Left ventricle myocardium superior (tissue), 1 donor: Measurements from ENCODE around the gene METRN. TPM values are rescaled to one million over a fixed set of nuclear protein-coding genes. Genes with fewer than 3 reads are reported as not detected.

Experiments used
- ATAC-seq: fragments of 200-7000 bp; cut with Tn5 transposase; one replicate; pipeline ENCODE4 v1.9.1; 2020; ENCODE audit warnings: mild to moderate bottlenecking, moderate library complexity
- DNase-seq: peaks from one replicate; pipeline ENCODE4 v3.0.0-alpha.2; 2020
- intact Hi-C: fragments of 100-400 bp; cut with micrococcal nuclease; formaldehyde crosslinking; loops from one replicate; pipeline ENCODE4 v1.11.0; 2022
- total RNA-seq: library from RNA; stranded (reverse); fragmentation: NEBNext Ultra II Directional; extraction: Animal tissue kit (Norgen Biotek cat#: 25700); gene quantifications from one replicate; pipeline ENCODE4 v1.2.1, GENCODE V29; 2021
- donor health status: DM: no; HTN: yes; CAD: no; lungs with severe emphysema.

METRN gene
- total RNA-seq, 1 donor from 2014 or later: 57.9 TPM

GRCh38 chr16:676913-677312 lies 38.0 kb upstream of the METRN start:
- ATAC-seq (no peak), DNase-seq (no peak)
- intact Hi-C loops: no loop called here

- intact Hi-C loops: no loop called here
- ATAC-seq: no peak
- DNase-seq: no peak
Measured at GRCh38 chr16:677316-678190, 37.4 kb upstream of the METRN start.

GRCh38 chr16:678209-678857 lies 36.6 kb upstream of the METRN start:
- ATAC-seq: no peak

GRCh38 chr16:678858-679813 lies 35.8 kb upstream of the METRN start:
- intact Hi-C loops: no loop called here
- DNase-seq (peak; percentile 86), ATAC-seq (peak; percentile 50)

More at GRCh38 chr16:678209-678857, 36.6 kb upstream of the METRN start:
- intact Hi-C loops: no loop called here
- DNase-seq: no peak

- DNase-seq (peak; percentile 93), ATAC-seq (peak; percentile 73)
- intact Hi-C loops: no loop called here
Measured at GRCh38 chr16:679814-680624, 34.9 kb upstream of the METRN start, which contains the start of gene STUB1. Gene STUB1, plus strand, starts transcription at chr16:680410. Its CDS starts 116 bp downstream, at chr16:680526.

- no peak for DNase-seq
- intact Hi-C loops: no loop called here
- no peak for ATAC-seq
Measured at GRCh38 chr16:680625-680945, 34.3 kb upstream of the METRN start.

GRCh38 chr16:680967-681745 lies 33.8 kb upstream of the METRN start:
- ATAC-seq (no peak), DNase-seq (peak; percentile 67)
- intact Hi-C loops: no loop called here

- ATAC-seq (no peak), DNase-seq (peak; percentile 62)
- intact Hi-C loops: no loop called here
Measured at GRCh38 chr16:681746-682427, 33.0 kb upstream of the METRN start.

GRCh38 chr16:682493-683395 lies 32.2 kb upstream of the METRN start:
- DNase-seq (no peak), ATAC-seq (no peak)
- intact Hi-C loops: no loop called here

- DNase-seq: no peak
- intact Hi-C loops: no loop called here
- ATAC-seq: no peak
Measured at GRCh38 chr16:683396-684070, 31.4 kb upstream of the METRN start.

- peak; percentile 99 for DNase-seq
- intact Hi-C loops: no loop called here
- ATAC-seq: peak; percentile 63
Measured at GRCh38 chr16:684071-684794, 30.7 kb upstream of the METRN start, which contains the start of gene JMJD8. Gene JMJD8, minus strand, starts transcription at chr16:684334. Its CDS starts 15 bp downstream, at chr16:684319.

GRCh38 chr16:684961-685696 lies 29.8 kb upstream of the METRN start:
- no peak for ATAC-seq
- intact Hi-C loops: no loop called here
- DNase-seq: peak; percentile 53

GRCh38 chr16:685967-686366 lies 29.0 kb upstream of the METRN start:
- intact Hi-C loops: no loop called here
- DNase-seq (peak; percentile 60), ATAC-seq (no peak)

- ATAC-seq: no peak
- DNase-seq: no peak
- intact Hi-C loops: no loop called here
Measured at GRCh38 chr16:686459-687260, 28.3 kb upstream of the METRN start.
